Trophoblast cell (in vitro differentiated cells and primary cell): Measurements from ENCODE around the gene SUMO2.

Source experiments
- DNase-seq, 2 donors: peaks; one replicate each; pipeline ENCODE4 v3.0.0-alpha.2; 2016
- H2AFZ ChIP-seq: 2 replicates; pipeline ENCODE4 v1.6.1; 2013; ENCODE audit warnings: low read length, moderate library complexity, mild to moderate bottlenecking; ENCODE audit not compliant: insufficient read depth, poor library complexity
- H2AK5ac ChIP-seq: 2 replicates; pipeline ENCODE4 v1.6.1; 2013; ENCODE audit warnings: mild to moderate bottlenecking, low read length
- H2BK120ac ChIP-seq: 2 replicates; pipeline ENCODE4 v1.6.1; 2013; ENCODE audit warnings: low read length, mild to moderate bottlenecking, moderate library complexity; ENCODE audit not compliant: insufficient read depth, poor library complexity
- H2BK12ac ChIP-seq: 2 replicates; pipeline ENCODE4 v1.6.1; 2013; ENCODE audit warnings: mild to moderate bottlenecking, low read length, moderate library complexity
- H2BK5ac ChIP-seq: 2 replicates; pipeline ENCODE4 v1.6.1; 2013; ENCODE audit warnings: low read length, low read depth, moderate library complexity, mild to moderate bottlenecking; ENCODE audit not compliant: poor library complexity
- H3K14ac ChIP-seq: 2 replicates; pipeline ENCODE4 v1.6.1; 2013; ENCODE audit warnings: mild to moderate bottlenecking, low read length
- H3K18ac ChIP-seq: 2 replicates; pipeline ENCODE4 v1.6.1; 2013; ENCODE audit warnings: mild to moderate bottlenecking, low read length
- H3K23ac ChIP-seq: 2 replicates; pipeline ENCODE4 v1.6.1; 2013; ENCODE audit warnings: low read length
- H3K27ac ChIP-seq: 2 replicates; pipeline ENCODE4 v1.5.1; 2013; ENCODE audit warnings: low read depth, mild to moderate bottlenecking, inconsistent platforms, low read length, moderate library complexity
- H3K27me3 ChIP-seq: 2 replicates; pipeline ENCODE4 v1.6.1; 2013; ENCODE audit warnings: inconsistent platforms, mild to moderate bottlenecking, low read length, moderate library complexity; ENCODE audit not compliant: insufficient read depth
- H3K36me3 ChIP-seq, 2 experiments: 1 replicate in 1 of 2; 2 replicates in 1 of 2; pipeline ENCODE4 v1.6.1; 2013; ENCODE audit warnings: low read length in 2 of 2, mild to moderate bottlenecking in 2 of 2, moderate library complexity in 1 of 2; ENCODE audit not compliant: insufficient read depth in 2 of 2, control insufficient read depth in 1 of 2
- H3K4ac ChIP-seq: 2 replicates; pipeline ENCODE4 v1.6.1; 2013; ENCODE audit warnings: low read depth, mild to moderate bottlenecking, low read length, moderate library complexity
- H3K4me1 ChIP-seq, 2 experiments: 1 replicate in 1 of 2; 2 replicates in 1 of 2; pipeline ENCODE4 v1.6.1; 2013; ENCODE audit warnings: low read length in 2 of 2, mild to moderate bottlenecking in 2 of 2, moderate library complexity in 1 of 2; ENCODE audit not compliant: insufficient read depth in 2 of 2, control insufficient read depth in 1 of 2
- H3K4me2 ChIP-seq: 2 replicates; pipeline ENCODE4 v1.6.1; 2013; ENCODE audit warnings: inconsistent platforms, mild to moderate bottlenecking, low read length, moderate library complexity
- H3K4me3 ChIP-seq: 2 replicates; pipeline ENCODE4 v1.5.1; 2013; ENCODE audit warnings: mild to moderate bottlenecking, low read depth, low read length, inconsistent platforms
- H3K79me1 ChIP-seq: one replicate; pipeline ENCODE4 v1.6.1; 2013; ENCODE audit warnings: low read length
- H3K79me2 ChIP-seq: 2 replicates; pipeline ENCODE4 v1.6.1; 2013; ENCODE audit warnings: low read length, mild to moderate bottlenecking; ENCODE audit not compliant: control insufficient read depth, insufficient read depth, poor library complexity
- H3K9ac ChIP-seq: 2 replicates; pipeline ENCODE4 v1.6.1; 2013; ENCODE audit warnings: mild to moderate bottlenecking, low read length
- H3K9me3 ChIP-seq: 2 replicates; pipeline ENCODE4 v1.6.1; 2013; ENCODE audit warnings: low read depth, mild to moderate bottlenecking, control low read depth, inconsistent platforms, low read length; ENCODE audit not compliant: insufficient read depth
- H4K12ac ChIP-seq: 2 replicates; pipeline ENCODE4 v1.6.1; 2013; ENCODE audit warnings: low read depth, mild to moderate bottlenecking, low read length, moderate library complexity
- H4K8ac ChIP-seq: 2 replicates; pipeline ENCODE4 v1.6.1; 2013; ENCODE audit warnings: low read depth, mild to moderate bottlenecking, low read length, moderate library complexity
- H4K91ac ChIP-seq: one replicate; pipeline ENCODE4 v1.6.1; 2013; ENCODE audit warnings: low read depth, mild to moderate bottlenecking, low read length, moderate library complexity
- WGBS: extraction: QIAGEN DNeasy Blood & Tissue Kit; methylation state at CpG from one replicate; pipeline ENCODE4 v1.1.7; 2013; ENCODE audit warnings: missing lambda C conversion rate; ENCODE audit not compliant: insufficient read length, insufficient coverage; ENCODE audit errors: extremely low coverage; 5-methylcytosine and 5-hydroxymethylcytosine counted together

The SUMO2 gene

DNA sequence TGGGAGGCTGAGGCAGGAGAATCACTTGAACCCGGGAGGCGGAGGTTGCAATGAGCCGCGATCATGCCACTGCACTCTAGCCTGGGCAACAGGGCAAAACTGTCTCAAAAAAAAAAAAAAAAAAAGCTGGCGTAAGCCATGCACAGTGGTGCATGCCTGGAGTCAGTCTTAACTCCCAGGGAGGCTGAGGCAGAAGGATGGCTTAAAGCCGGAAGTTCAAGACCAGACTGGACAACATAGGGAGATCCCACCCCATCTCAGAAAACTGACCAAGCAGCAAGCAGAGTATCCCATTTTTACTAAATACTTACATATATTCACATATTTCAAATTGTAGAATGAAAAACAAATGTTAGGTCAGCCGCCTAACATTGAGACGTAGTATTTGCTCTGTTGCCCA lies 55.8 kb downstream of the SUMO2 start:
- no peak overlapping the region for H2BK120ac ChIP-seq
- H3K9me3 ChIP-seq = peaks cover 2% of the 10 kb centered on the region
- H3K27me3 ChIP-seq = no peaks in the 10 kb centered on the region
- no peak overlapping the region for H4K8ac ChIP-seq
- H3K79me2 ChIP-seq = peaks cover 9% of the 10 kb centered on the region
- DNase-seq = no peak
- H2AFZ ChIP-seq = no peak overlapping the region
- H3K18ac ChIP-seq = no peak overlapping the region
- no peak overlapping the region for H3K23ac ChIP-seq
- H3K4me2 ChIP-seq = no peak overlapping the region
- no peak overlapping the region for H3K9ac ChIP-seq
- no peak overlapping the region for H2BK5ac ChIP-seq
- H3K27ac ChIP-seq = no peak overlapping the region
- no peak overlapping the region for H3K14ac ChIP-seq
- no peak overlapping the region for H3K4me3 ChIP-seq
- H2BK12ac ChIP-seq = no peak overlapping the region
- no CpG with 5 or more reads among the region's 8 CpGs for WGBS
- H4K91ac ChIP-seq = no peak overlapping the region
- no peak overlapping the region for H2AK5ac ChIP-seq
- H4K12ac ChIP-seq = no peak overlapping the region
- H3K4me1 ChIP-seq = peaks cover 0 to 6% of the 10 kb centered on the region in 2 experiments
- peaks cover 15 to 19% of the 10 kb centered on the region in 2 experiments for H3K36me3 ChIP-seq
- peaks cover 11% of the 10 kb centered on the region for H3K79me1 ChIP-seq
- no peak overlapping the region for H3K4ac ChIP-seq

DNA sequence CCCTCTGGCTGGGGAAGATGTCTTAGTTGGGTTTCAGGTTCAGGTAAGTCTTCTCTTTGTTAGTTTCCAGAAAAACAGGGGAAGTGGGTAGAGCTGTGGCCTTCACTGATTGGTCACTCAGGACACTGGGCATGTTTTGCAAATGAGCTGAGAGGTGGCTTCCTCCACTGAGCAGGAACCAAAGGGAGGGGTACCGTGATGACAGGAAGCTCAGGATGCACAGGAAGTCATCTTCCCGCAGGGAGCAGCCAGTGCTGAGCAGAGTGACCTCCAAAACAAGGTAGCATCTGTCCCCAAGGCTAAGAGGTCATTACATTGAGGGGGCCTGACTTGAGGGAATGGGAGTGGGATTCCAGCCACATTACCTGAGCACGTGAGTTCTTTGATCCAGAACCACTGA lies 56.8 kb downstream of the SUMO2 start:
- H3K4me1 ChIP-seq = peaks cover 0 to 4% of the 10 kb centered on the region in 2 experiments
- H3K9me3 ChIP-seq = peaks cover 2% of the 10 kb centered on the region
- WGBS = no CpG with 5 or more reads among the region's 3 CpGs
- H3K27me3 ChIP-seq = no peaks in the 10 kb centered on the region
- H4K91ac ChIP-seq = no peak overlapping the region
- no peak overlapping the region for H3K4me3 ChIP-seq
- H3K18ac ChIP-seq = no peak overlapping the region
- no peak for DNase-seq
- H4K8ac ChIP-seq = no peak overlapping the region
- no peak overlapping the region for H3K4ac ChIP-seq
- H2BK5ac ChIP-seq = no peak overlapping the region
- no peak overlapping the region for H3K14ac ChIP-seq
- no peak overlapping the region for H2BK120ac ChIP-seq
- no peak overlapping the region for H4K12ac ChIP-seq
- H3K27ac ChIP-seq = no peak overlapping the region
- no peak overlapping the region for H2BK12ac ChIP-seq
- H3K4me2 ChIP-seq = no peak overlapping the region
- H2AK5ac ChIP-seq = no peak overlapping the region
- H2AFZ ChIP-seq = no peak overlapping the region
- H3K23ac ChIP-seq = no peak overlapping the region
- peaks cover 2% of the 10 kb centered on the region for H3K79me1 ChIP-seq
- H3K79me2 ChIP-seq = peaks cover 2% of the 10 kb centered on the region
- H3K9ac ChIP-seq = no peak overlapping the region
- H3K36me3 ChIP-seq = peaks cover 15 to 19% of the 10 kb centered on the region in 2 experiments

DNA sequence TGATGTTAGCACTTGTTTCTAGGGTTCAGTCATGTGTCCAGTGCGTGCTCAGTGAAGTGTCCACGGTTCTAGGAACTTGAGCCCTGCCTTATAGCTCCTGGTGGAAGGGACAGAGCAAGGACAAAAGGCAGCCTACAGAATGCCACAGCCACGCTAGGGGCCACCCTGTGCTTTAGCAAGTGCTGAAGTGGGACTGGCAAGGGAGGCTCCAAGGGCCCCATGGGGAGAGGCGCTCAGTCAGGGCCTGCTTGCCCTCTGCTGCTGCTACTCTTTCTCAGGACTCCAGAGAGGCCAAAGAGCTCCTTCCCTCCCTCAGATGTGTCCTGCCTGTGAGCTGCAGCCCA lies 58.0 kb downstream of the SUMO2 start:
- Histone ChIP-seq H2AK5ac (no peak overlapping the region), H3K4me2 (no peak overlapping the region), H3K27ac (no peak overlapping the region), H3K18ac (peak overlapping the region; percentile 3), H3K9ac (no peak overlapping the region), H3K23ac (no peak overlapping the region), H2AFZ (no peak overlapping the region), H2BK5ac (no peak overlapping the region), H2BK12ac (no peak overlapping the region), H3K27me3 (no peaks in the 10 kb centered on the region), H2BK120ac (no peak overlapping the region), H3K79me2 (no peaks in the 10 kb centered on the region), H3K4me3 (no peak overlapping the region), H3K36me3 (peaks cover 12 to 13% of the 10 kb centered on the region in 2 experiments), H4K91ac (no peak overlapping the region), H3K14ac (no peak overlapping the region), H3K9me3 (peaks cover 2% of the 10 kb centered on the region), H3K4me1 (no peaks in the 10 kb centered on the region), H4K12ac (no peak overlapping the region), H3K4ac (no peak overlapping the region), H4K8ac (no peak overlapping the region), H3K79me1 (no peaks in the 10 kb centered on the region)
- no CpG with 5 or more reads among the region's 4 CpGs for WGBS
- DNase-seq = no peak

DNA sequence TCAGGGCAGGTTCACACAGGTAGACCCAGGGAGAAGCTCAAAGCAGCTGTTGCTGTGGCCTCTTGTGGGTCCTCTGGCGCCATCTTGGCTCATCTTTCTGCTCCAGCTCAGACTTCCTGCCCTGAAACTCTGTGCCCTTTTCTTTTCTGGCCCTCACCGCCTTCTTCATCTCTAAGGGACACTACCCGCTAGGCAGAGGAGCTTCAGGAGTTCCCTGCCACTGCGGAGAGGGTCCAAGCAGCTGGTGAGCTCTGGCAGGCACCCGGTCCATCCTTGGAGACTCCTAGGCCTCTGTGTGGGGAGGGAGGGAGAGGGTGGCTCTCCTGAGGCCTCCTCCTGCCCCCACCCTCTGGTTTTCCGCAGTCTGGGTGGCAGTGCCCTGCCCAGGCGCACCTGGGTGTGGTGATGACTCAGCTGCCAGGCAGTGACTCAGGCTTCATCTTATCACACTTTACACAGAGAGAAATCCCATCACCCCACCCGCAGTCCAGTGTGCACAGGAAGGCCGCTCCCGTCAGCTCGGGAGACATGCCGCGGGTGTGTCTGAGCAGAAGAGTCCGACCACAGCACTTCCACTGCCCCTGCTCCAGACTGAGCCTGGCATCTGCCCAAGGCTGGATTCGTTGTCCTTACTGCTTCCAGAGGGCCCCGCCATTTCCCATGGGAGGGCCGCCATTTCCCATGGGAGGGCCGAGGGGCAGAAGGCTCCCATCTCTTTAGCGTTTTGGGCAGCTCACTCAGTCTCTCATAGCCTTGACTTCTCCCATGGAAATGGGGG lies 58.5 kb downstream of the SUMO2 start:
- no peak overlapping the region for H3K9ac ChIP-seq
- no peak overlapping the region for H3K27ac ChIP-seq
- no peak overlapping the region for H3K23ac ChIP-seq
- no peak overlapping the region for H4K91ac ChIP-seq
- H3K14ac ChIP-seq = no peak overlapping the region
- WGBS = no CpG with 5 or more reads among the region's 19 CpGs
- H3K36me3 ChIP-seq = peaks cover 7 to 8% of the 10 kb centered on the region in 2 experiments
- no peak overlapping the region for H2AK5ac ChIP-seq
- peaks cover 2% of the 10 kb centered on the region for H3K9me3 ChIP-seq
- no peak overlapping the region for H2BK5ac ChIP-seq
- H4K8ac ChIP-seq = no peak overlapping the region
- H3K79me2 ChIP-seq = no peaks in the 10 kb centered on the region
- no peak overlapping the region for H3K18ac ChIP-seq
- H2AFZ ChIP-seq = no peak overlapping the region
- H3K4me1 ChIP-seq = no peaks in the 10 kb centered on the region
- H3K4me2 ChIP-seq = no peak overlapping the region
- no peaks in the 10 kb centered on the region for H3K79me1 ChIP-seq
- H3K4ac ChIP-seq = no peak overlapping the region
- H2BK12ac ChIP-seq = no peak overlapping the region
- peak; percentile 70 to 78 for DNase-seq
- no peaks in the 10 kb centered on the region for H3K27me3 ChIP-seq
- H3K4me3 ChIP-seq = no peak overlapping the region
- no peak overlapping the region for H2BK120ac ChIP-seq
- no peak overlapping the region for H4K12ac ChIP-seq
